GM21619 (cell line): ENCODE results near the gene ATG7.

Experiments used
- ATAC-seq: cut with Tn5 transposase; IDR thresholded peaks from one replicate; pipeline ENCODE4 v1.9.1; 2021; ENCODE audit not compliant: unreplicated experiment

The ATG7 gene

DNA sequence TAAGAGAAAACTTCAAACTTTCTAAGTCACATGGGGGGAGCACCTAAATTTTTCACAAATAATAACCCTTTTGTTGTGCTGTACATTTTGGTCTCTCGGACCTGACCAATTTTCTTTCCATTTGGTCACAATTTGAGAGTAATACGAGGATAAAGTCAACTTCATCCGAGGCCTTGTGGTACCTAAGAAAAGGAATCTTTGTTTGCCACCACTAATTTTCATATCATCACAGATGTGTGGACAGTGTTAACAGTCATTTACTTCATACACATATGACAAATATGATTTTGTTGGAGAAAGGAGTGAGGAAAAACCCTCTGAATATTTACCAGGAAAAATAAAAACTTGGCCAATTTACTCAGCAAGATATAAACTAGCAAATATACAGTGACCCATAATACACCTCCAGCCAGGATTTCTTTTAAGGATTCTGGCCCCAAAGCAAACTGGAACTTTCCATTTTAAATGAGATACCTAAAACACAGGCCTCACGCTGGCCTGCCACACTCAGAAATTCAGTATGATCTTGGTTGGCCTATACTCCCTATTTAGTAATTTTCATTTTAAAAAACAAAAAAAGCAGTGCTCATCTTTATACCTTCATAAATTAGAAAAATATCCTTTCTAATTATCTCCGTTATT lies 330.8 kb downstream of the ATG7 start:
- no peak for ATAC-seq

DNA sequence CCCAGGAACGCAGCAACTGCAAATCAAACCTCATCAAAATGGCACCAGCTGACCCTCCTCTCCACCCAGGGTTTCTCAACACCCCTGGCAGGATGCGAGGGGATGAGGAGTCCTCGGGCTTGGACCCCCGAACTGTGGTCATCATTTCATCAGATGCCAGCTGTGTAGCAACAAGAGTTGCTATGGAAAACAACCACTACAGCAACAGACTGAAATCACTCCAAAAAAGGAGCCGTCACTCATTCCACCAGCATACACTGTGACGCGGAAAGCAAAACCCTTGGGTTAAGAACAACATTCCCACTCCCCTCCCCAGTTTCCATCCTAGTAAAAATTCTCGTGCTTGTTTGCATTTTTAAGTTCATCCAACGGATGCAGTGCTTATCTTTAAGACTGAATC lies 331.4 kb downstream of the ATG7 start:
- ATAC-seq = no peak

DNA sequence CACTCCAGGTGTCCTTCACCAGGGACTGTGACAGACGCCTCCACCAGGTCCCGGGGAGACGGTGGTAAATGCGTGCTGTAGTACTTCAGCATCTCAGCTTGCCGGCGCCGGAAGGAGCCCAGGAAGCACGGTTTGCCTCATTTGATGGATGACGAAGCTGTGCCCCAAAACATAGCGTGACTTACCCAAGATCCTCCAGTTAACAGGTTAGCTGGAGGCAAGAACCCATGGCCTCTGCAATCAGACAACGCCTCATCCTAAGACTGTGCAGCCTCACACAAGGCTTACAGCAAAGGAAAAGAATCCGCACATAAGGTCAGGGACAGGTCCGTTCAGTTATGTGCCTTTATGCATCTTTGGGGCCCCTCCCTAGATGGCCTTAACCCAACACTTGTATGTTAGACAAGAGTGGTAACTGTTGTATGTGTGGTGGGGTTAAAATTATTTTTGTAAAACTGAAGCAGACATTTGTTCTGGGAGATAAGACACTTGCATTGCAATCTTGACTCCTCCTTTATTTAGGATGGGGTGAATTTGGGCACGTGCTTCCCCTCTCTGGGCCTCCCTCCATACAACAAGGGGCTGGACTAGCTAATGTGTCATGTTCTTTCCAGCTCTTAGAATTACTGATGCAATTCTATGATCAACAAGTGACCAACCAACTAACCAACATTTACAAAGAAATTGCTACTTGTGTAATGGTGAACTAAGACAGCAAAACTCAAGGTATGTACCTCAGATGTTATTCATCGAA lies 332.1 kb downstream of the ATG7 start:
- ATAC-seq = no peak

DNA sequence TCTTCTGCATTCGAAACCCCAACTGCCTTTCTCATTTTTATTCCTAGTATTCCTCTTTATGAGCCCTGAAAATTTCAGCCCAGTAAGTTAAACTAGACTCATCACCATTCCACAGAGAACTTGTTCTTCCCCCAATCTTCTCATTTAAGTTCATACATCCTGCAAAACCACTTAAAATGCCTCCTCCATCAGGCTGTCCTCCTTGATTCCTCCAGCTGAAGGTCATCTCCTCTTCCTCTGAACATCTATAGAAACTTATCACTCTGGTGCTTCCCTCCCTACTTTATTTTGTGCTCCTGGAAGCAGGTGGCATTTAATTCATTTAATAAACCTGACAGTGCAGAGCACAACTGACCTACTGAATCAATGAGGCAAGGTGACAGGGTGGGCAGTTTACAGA lies 333.2 kb downstream of the ATG7 start:
- no peak for ATAC-seq

DNA sequence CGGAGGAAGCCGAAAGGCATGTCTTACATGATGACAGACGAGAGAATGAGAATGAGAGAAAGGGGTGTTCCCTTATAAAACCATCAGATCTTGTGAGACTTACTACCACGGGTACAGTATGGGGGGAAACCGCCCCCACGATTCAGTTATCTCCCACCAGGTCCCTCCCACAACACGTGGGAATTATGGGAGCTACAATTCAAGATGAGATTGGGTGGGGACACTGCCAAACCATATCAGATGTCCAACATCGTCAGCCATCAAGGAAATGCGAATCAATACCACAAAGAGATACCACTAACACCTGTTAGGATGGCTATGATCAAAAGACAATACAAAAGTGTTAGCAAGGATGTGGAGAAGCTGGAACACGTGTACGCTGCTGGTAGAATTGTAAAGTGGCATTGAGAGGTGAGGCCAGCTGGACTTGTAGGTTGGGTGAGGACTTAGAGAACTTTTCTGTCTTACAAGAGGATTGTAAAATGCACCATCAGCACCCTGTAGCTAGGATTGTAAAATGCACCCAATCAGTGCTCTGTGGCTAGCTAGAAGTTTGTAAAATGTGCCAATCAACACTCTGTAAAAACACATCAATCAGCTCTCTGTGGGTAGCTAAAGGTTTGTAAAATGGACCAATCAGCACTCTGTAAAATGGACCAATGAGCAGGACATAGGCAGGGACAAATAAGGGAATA lies 334.0 kb downstream of the ATG7 start:
- ATAC-seq = no peak

DNA sequence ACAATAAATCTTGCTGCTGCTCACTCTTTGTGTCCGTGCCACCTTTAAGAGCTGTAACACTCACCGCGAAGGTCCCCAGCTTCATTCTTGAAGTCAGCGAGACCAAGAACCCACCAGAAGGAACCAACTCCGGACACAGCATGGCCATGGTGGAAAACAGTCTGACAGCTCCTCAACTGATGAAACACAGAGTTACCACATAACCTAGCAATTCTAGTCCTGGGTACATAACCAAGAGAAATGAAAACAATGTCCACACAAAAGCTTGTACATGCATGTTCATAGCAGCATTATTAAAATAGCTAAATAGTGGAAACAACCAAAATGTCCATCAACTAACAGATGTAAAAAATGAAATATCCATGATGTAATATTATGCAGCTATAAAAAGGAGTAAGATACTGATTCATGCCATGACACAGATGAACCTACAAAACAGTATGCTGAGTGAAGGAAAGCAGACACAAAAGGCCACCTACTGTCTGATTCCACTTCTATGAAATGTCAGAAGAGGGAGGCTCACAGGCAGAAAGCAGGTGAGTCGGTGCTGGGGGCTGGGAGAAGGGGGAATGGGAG lies 334.8 kb downstream of the ATG7 start:
- no peak for ATAC-seq
